ENCODE data around the gene PERCC1. TPM values are rescaled to one million over a fixed set of nuclear protein-coding genes. Genes with fewer than 3 reads are reported as not detected.
A peak's percentile ranks its signal among the peaks of the same experiment; 100 is the strongest.

PERCC1 gene
- total and polyA plus RNA-seq, 2 of the 4 experiments (the other 2 are of a cell fraction) = not detected

DNA sequence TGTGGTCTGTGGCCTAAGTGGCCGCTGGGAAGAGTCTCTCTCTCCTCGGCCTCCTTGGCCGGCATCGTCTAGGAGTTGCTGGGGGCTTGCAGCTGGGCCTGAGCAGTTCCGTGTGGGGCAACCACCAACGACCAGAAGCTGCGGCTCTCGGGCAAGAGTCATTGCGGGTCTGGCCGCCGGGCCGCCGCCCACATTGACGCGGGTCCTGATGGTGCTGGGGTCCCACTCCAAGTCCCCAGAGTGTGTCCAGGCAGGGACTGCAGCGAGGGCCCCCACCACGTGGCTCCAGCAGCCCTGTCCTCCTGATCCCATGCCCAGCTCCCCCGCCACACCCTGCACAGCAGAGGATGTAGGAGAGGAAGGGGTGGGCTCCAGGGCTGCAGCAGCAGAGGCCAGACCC, 47.3 kb upstream of the PERCC1 start:
- WGBS, 2 experiments (ENCODE audit: extremely low coverage in 2 of 2, insufficient read length in 1 of 2) = 93% methylated on average over 9 of the region's 18 CpGs; no CpG with 5 or more reads in 1 of the 2 experiments
- Histone ChIP-seq H2BK15ac (ENCODE audit: low read depth, low read length) (no peak overlapping the region), H3K27me3 (ENCODE audit: control insufficient read depth, insufficient read depth, low read length) (no peaks in the 10 kb centered on the region), H2BK120ac (ENCODE audit: low read depth, low read length) (no peak overlapping the region), H3K27ac (ENCODE audit: insufficient read depth, low read length) (no peak overlapping the region), H3K23ac (ENCODE audit: low read depth, low read length) (no peak overlapping the region), H3K4ac (ENCODE audit: low read depth, low read length) (no peak overlapping the region), H3K9ac (ENCODE audit: low read depth, low read length) (no peak overlapping the region), H3K18ac (ENCODE audit: low read depth, low read length) (no peak overlapping the region), H3K9me1 (ENCODE audit: insufficient read depth, low read length) (0 out of 2 replicates have a peak, but pooled peaks cover 2% of the 10 kb centered on the region), H2AK5ac (ENCODE audit: low read depth, low read length) (no peak overlapping the region), H3K36me3 (ENCODE audit: control insufficient read depth, insufficient read depth, low read length) (peaks cover 23% of the 10 kb centered on the region), H4K91ac (ENCODE audit: insufficient read depth, low read depth, low read length) (no peak overlapping the region), H2BK5ac (ENCODE audit: low read depth, low read length, poor library complexity, severe bottlenecking) (no peak overlapping the region), H2BK20ac (ENCODE audit: low read depth, low read length) (no peak overlapping the region), H3K56ac (ENCODE audit: extremely low read depth, insufficient read depth, low read length) (no peak overlapping the region), H3K14ac (replicated peaks; ENCODE audit: low read depth, low read length) (no peak overlapping the region), H2AK9ac (replicated peaks; ENCODE audit: low read depth, low read length, poor library complexity) (peak overlapping the region; percentile 13), H3K4me1 (ENCODE audit: control insufficient read depth, insufficient read depth, low read length) (peaks cover 5% of the 10 kb centered on the region), H2AFZ (replicated peaks; ENCODE audit: low read length, poor library complexity) (no peak overlapping the region), H4K8ac (ENCODE audit: low read depth in 2 of 2, low read length in 2 of 2) (no peak overlapping the region), H3K9me3 (ENCODE audit: control insufficient read depth, insufficient read depth, low read length) (no peaks in the 10 kb centered on the region), H3K4me2 (ENCODE audit: low read depth, low read length) (no peak overlapping the region), H3K4me3 (ENCODE audit: insufficient read depth, low read depth, low read length) (no peak overlapping the region), H4K5ac (ENCODE audit: low read depth, low read length) (no peak overlapping the region), H3K79me1 (ENCODE audit: low read depth in 1 of 2, low read length in 2 of 2) (peaks cover 2 to 6% of the 10 kb centered on the region in 2 experiments; a peak in 3 of 4 replicates), H4K20me1 (ENCODE audit: insufficient read depth, low read length) (no peaks in the 10 kb centered on the region)
- DNase-seq (no peak), ATAC-seq (ENCODE audit: low read depth) (no peak)
- TF ChIP-seq RAD21 (IDR thresholded peaks at IDR 0.05; ENCODE audit: low read length) (no peak), MAFK (IDR thresholded peaks at IDR 0.05; ENCODE audit: low read depth, low read length) (no peak), RCOR1 (IDR thresholded peaks at IDR 0.05; ENCODE audit: insufficient replicate concordance, low read length) (no peak), SMC3 (IDR thresholded peaks at IDR 0.05; ENCODE audit: low read depth, low read length) (no peak), BHLHE40 (IDR thresholded peaks at IDR 0.05; ENCODE audit: low read depth, low read length) (no peak), NFE2L2 (IDR thresholded peaks at IDR 0.05; ENCODE audit: low read depth, low read length) (no peak), RFX5 (IDR thresholded peaks at IDR 0.05; ENCODE audit: low read depth, low read length) (no peak)
- ChIA-PET CTCF (no interaction called here), POLR2A (ENCODE audit: unreplicated experiment) (no interaction called here)
- in situ Hi-C loops (cut with MboI; ENCODE audit: low sequenced_read_pairs) = no loop called here
- dilution Hi-C loops (cut with HindIII; ENCODE audit: low sequenced_read_pairs, unreplicated experiment) = no loop called here
- BruUV-seq (replicated peaks) = no TSS peak
- intact Hi-C loops (cut with micrococcal nuclease) = no loop called here

Data from IMR-90 (cell line).